CD4-positive, alpha-beta memory T cell (primary cell): Measurements from ENCODE around the gene OGFR. TPM values are rescaled to one million over a fixed set of nuclear protein-coding genes. Genes with fewer than 3 reads are reported as not detected.

Experiments
- CTCF ChIA-PET: fragments of 350-600 bp; sonication (Branson Sonifier 250); formaldehyde crosslinking; loops from one replicate; lab custom pipeline; 2021; ENCODE audit warnings: inconsistent platforms; ENCODE audit not compliant: partially characterized antibody; lab: Charles Lee
- POLR2A ChIA-PET: fragments of 350-600 bp; sonication (Branson Sonifier 250); formaldehyde crosslinking; loops from one replicate; lab custom pipeline; 2021; ENCODE audit not compliant: partially characterized antibody; lab: Charles Lee
- DNase-seq, 5 donors: peaks; one replicate each; pipeline versions ENCODE4 v3.0.0 to v3.0.0-alpha.2; 2020 to 2022; ENCODE audit warnings: mixed read lengths in 1 of 5
- H3K27ac ChIP-seq: one replicate; pipeline ENCODE4 v1.7.0; 2013; ENCODE audit warnings: low read depth, low read length
- H3K27me3 ChIP-seq: 2 replicates; pipeline ENCODE4 v1.7.0; 2013; ENCODE audit warnings: mild to moderate bottlenecking, low read length, moderate library complexity; ENCODE audit not compliant: insufficient read depth
- H3K36me3 ChIP-seq: 2 replicates; pipeline ENCODE4 v1.7.0; 2013; ENCODE audit warnings: mild to moderate bottlenecking, low read length, moderate library complexity; ENCODE audit not compliant: insufficient read depth
- H3K4me1 ChIP-seq: 2 replicates; pipeline ENCODE4 v1.7.0; 2013; ENCODE audit warnings: mild to moderate bottlenecking, low read length, moderate library complexity; ENCODE audit not compliant: insufficient read depth
- H3K4me3 ChIP-seq, 2 donors: one replicate each; pipeline ENCODE4 v1.7.0; 2013; ENCODE audit warnings: low read length in 2 of 2, mild to moderate bottlenecking in 1 of 2
- H3K9me3 ChIP-seq, 2 donors: one replicate each; pipeline ENCODE4 v1.7.0; 2013; ENCODE audit warnings: low read length in 2 of 2, control low read depth in 1 of 2; ENCODE audit not compliant: control insufficient read depth in 1 of 2
- H3K27ac Mint-ChIP-seq, 7 donors: one replicate each; pipeline ENCODE4 v1.8.0; 2020 to 2021; ENCODE audit warnings: mixed read lengths in 7 of 7, mild to moderate bottlenecking in 6 of 7, inconsistent platforms in 3 of 7, moderate library complexity in 3 of 7
- H3K27me3 Mint-ChIP-seq, 2 donors: one replicate each; pipeline ENCODE4 v1.8.0; 2020 to 2021; ENCODE audit warnings: mixed read lengths in 2 of 2
- H3K36me3 Mint-ChIP-seq, 2 donors: one replicate each; pipeline ENCODE4 v1.8.0; 2020 to 2021; ENCODE audit warnings: mixed read lengths in 2 of 2, inconsistent platforms in 1 of 2, mild to moderate bottlenecking in 1 of 2
- H3K4me1 Mint-ChIP-seq, 4 donors: one replicate each; pipeline ENCODE4 v1.8.0; 2020 to 2021; ENCODE audit warnings: mixed read lengths in 4 of 4, mild to moderate bottlenecking in 1 of 4
- H3K4me3 Mint-ChIP-seq, 8 donors: one replicate each; pipeline ENCODE4 v1.8.0; 2020 to 2021; ENCODE audit warnings: mixed read lengths in 8 of 8, mild to moderate bottlenecking in 7 of 8, moderate library complexity in 6 of 8, inconsistent platforms in 3 of 8
- H3K9me3 Mint-ChIP-seq, 8 donors: one replicate each; pipeline ENCODE4 v1.8.0; 2020 to 2021; ENCODE audit warnings: mixed read lengths in 8 of 8, mild to moderate bottlenecking in 5 of 8, inconsistent platforms in 3 of 8, moderate library complexity in 1 of 8
- intact Hi-C: fragments of 100-400 bp; cut with micrococcal nuclease; formaldehyde crosslinking; loops from one replicate; pipeline ENCODE4 v1.15.1; 2023
- polyA plus RNA-seq, 2 donors: library from polyadenylated mRNA; unstranded; fragments of 300-500 nt; fragmentation: Illumina TruSeq; gene quantifications; one replicate each; pipeline ENCODE4 v1.2.3, GENCODE V29; 2021
- total RNA-seq, 2 experiments: library from RNA; stranded (reverse); gene quantifications; one replicate each; pipeline ENCODE4 v1.2.3, GENCODE V29; 2021

Gene OGFR
- total and polyA plus RNA-seq, 4 experiments from 2014 or later: 13.8 to 75.9 (median 69.4) TPM

DNA sequence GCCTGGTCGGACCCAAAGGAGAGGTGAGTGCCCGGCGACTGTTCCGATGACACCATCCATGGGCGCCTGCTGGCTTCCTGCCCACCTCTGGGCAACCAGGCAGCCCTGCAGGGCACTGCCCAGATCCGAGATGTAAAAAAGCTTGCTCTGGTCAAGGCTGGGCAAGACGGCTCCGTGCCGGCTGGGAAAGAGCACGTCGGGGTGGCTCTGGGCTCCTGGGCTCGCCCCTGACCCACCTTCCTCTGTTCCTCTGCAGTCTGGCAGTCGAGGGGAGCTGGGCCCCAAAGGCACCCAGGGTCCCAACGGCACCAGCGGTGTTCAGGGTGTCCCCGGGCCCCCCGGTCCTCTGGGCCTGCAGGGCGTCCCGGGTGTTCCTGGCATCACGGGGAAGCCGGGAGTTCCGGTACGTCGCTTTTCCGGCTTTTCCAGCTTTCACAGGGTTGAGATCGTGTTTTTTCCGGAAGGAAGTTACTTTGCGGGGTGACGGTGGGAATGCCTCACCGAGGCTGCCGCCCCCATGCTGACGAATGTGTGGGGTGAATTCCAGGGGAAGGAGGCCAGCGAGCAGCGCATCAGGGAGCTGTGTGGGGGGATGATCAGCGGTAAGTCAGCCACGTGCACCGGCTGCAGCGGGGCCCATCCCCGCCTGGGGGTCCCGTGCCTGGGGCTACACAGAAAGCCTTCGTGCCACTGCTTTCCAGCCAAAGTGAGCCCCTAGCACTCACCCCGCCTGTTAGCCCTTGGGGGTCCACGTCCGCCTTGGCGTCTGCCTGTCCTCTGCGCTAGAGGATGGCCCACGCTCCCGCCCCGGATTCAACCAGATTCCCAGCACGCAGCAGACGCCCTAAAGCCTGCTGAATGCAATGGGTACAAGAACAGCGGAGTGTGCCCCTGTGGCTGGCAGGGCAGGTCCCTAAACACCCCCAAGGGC lies 31.6 kb downstream of the OGFR start:
- no peak overlapping the region for H3K4me3 Mint-ChIP-seq
- H3K36me3 ChIP-seq: no peaks in the 10 kb centered on the region
- H3K9me3 Mint-ChIP-seq: peaks cover 0 to 1% (median 0%) of the 10 kb centered on the region in 8 donors
- no peak overlapping the region for H3K27ac Mint-ChIP-seq
- H3K27ac ChIP-seq: no peak overlapping the region
- POLR2A ChIA-PET: no interaction called here
- H3K27me3 ChIP-seq: no peaks in the 10 kb centered on the region
- no peak overlapping the region for H3K4me3 ChIP-seq
- peaks cover 11% of the 10 kb centered on the region for H3K4me1 ChIP-seq
- CTCF ChIA-PET: no interaction called here
- intact Hi-C loops: no loop called here
- no peaks in the 10 kb centered on the region for H3K9me3 ChIP-seq
- H3K4me1 Mint-ChIP-seq: peaks cover 0 to 5% (median 1%) of the 10 kb centered on the region in 4 donors
- no peak for DNase-seq
- no peaks in the 10 kb centered on the region for H3K36me3 Mint-ChIP-seq
- H3K27me3 Mint-ChIP-seq: peaks cover 4 to 5% of the 10 kb centered on the region in 2 donors

GRCh38 chr20:62836967-62837490 lies 32.4 kb downstream of the OGFR start:
- Histone ChIP-seq H3K9me3 (no peaks in the 10 kb centered on the region), H3K36me3 (no peaks in the 10 kb centered on the region), H3K27ac (no peak overlapping the region), H3K27me3 (no peaks in the 10 kb centered on the region), H3K4me1 (peaks cover 6% of the 10 kb centered on the region), H3K4me3 (no peak overlapping the region)
- ChIA-PET POLR2A (no interaction called here), CTCF (no interaction called here)
- Mint-ChIP-seq H3K4me3 (no peak overlapping the region), H3K4me1 (peaks cover 0 to 5% (median 0%) of the 10 kb centered on the region in 4 donors), H3K27me3 (peaks cover 4 to 5% of the 10 kb centered on the region in 2 donors), H3K36me3 (no peaks in the 10 kb centered on the region), H3K9me3 (peaks cover 0 to 1% (median 0%) of the 10 kb centered on the region in 8 donors), H3K27ac (no peak overlapping the region)
- no peak for DNase-seq
- intact Hi-C loops: no loop called here

DNA sequence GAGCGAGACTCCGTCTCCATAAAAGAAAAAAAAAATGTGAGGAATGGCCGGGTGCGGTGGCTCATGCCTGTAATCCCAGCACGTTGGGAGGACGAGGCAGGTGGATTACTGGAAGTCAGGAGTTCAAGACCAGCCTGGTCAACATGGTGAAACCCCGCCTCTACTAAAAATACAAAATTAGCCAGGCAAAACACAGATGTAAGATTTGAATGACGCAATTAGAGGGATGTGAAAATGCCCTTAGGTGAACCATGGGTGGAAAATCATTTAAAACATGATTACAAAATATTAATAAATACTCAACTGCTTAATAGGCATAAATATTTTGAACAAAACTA lies 33.1 kb downstream of the OGFR start:
- Histone ChIP-seq H3K36me3 (no peaks in the 10 kb centered on the region), H3K9me3 (no peaks in the 10 kb centered on the region), H3K4me1 (no peaks in the 10 kb centered on the region), H3K4me3 (no peak overlapping the region), H3K27me3 (no peaks in the 10 kb centered on the region), H3K27ac (no peak overlapping the region)
- H3K27me3 Mint-ChIP-seq: peaks cover 4 to 5% of the 10 kb centered on the region in 2 donors
- ChIA-PET CTCF (no interaction called here), POLR2A (no interaction called here)
- H3K9me3 Mint-ChIP-seq: peaks cover 0 to 1% (median 0%) of the 10 kb centered on the region in 8 donors
- H3K4me3 Mint-ChIP-seq: no peak overlapping the region
- H3K4me1 Mint-ChIP-seq: no peaks in the 10 kb centered on the region
- intact Hi-C loops: no loop called here
- no peak for DNase-seq
- no peak overlapping the region for H3K27ac Mint-ChIP-seq
- no peaks in the 10 kb centered on the region for H3K36me3 Mint-ChIP-seq

- H3K36me3 Mint-ChIP-seq: no peaks in the 10 kb centered on the region
- H3K27ac Mint-ChIP-seq: no peak overlapping the region
- peaks cover 0 to 1% (median 0%) of the 10 kb centered on the region in 8 donors for H3K9me3 Mint-ChIP-seq
- no peak for DNase-seq
- no peaks in the 10 kb centered on the region for H3K9me3 ChIP-seq
- H3K27me3 Mint-ChIP-seq: peaks cover 4 to 5% of the 10 kb centered on the region in 2 donors
- intact Hi-C loops: no loop called here
- ChIA-PET POLR2A (no interaction called here), CTCF (no interaction called here)
- H3K4me1 Mint-ChIP-seq: no peaks in the 10 kb centered on the region
- no peak overlapping the region for H3K4me3 Mint-ChIP-seq
- no peaks in the 10 kb centered on the region for H3K4me1 ChIP-seq
- no peaks in the 10 kb centered on the region for H3K36me3 ChIP-seq
- H3K4me3 ChIP-seq: no peak overlapping the region
- H3K27ac ChIP-seq: no peak overlapping the region
- H3K27me3 ChIP-seq: no peaks in the 10 kb centered on the region
Observed at GRCh38 chr20:62838128-62838891, 33.7 kb downstream of the OGFR start.

DNA sequence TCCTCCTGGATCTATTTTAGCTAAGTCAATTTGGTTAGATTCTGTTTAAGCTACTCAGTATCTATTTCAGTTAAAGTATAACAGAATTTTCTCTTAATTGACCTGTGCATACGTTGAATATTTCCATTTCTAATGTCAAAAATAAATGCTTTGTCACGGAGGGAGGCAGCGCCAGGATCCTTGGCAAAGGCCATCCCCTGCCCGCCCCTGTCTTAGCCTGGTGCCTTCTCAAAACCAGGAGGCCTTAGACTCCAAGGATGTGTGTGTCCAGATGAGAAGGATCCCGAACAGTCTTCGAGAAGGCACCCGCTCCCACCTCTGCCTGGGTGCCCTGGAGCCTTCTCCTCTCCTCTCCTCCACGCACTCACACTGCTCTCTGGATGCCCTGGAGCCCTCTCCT lies 34.6 kb downstream of the OGFR start:
- H3K4me1 Mint-ChIP-seq: no peaks in the 10 kb centered on the region
- no peak for DNase-seq
- ChIA-PET POLR2A (interaction anchor here (0.6 kb wide), 1 partner anchor 21 kb away, joined by 3 read pairs; no protein-coding TSS in a partner anchor), CTCF (no interaction called here)
- Histone ChIP-seq H3K27me3 (no peaks in the 10 kb centered on the region), H3K4me3 (no peak overlapping the region), H3K27ac (no peak overlapping the region), H3K36me3 (no peaks in the 10 kb centered on the region), H3K9me3 (no peaks in the 10 kb centered on the region), H3K4me1 (no peaks in the 10 kb centered on the region)
- peaks cover 4 to 5% of the 10 kb centered on the region in 2 donors for H3K27me3 Mint-ChIP-seq
- peaks cover 0 to 1% (median 0%) of the 10 kb centered on the region in 8 donors for H3K9me3 Mint-ChIP-seq
- no peak overlapping the region for H3K27ac Mint-ChIP-seq
- H3K4me3 Mint-ChIP-seq: no peak overlapping the region
- intact Hi-C loops: no loop called here
- H3K36me3 Mint-ChIP-seq: peaks cover 0 to 2% of the 10 kb centered on the region in 2 donors

DNA sequence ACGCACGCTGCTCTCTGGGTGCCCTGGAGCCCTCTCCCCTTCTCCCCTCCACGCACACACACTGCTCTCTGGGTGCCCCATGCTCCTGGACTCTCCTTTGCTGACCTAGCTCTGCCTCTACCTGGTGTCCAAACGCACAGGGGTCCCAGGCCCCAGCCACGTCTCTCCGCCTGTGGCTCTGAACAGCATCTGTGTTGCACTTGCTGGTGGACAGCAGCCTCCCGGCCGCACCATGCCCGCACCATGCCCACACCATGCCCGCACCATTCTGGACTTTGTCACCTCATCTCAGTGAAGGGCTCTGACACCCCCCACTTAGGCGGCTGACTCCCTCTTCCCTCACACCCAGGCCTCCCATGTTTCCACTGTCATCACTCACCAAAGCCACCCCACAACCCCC lies 35.2 kb downstream of the OGFR start:
- CTCF ChIA-PET: no interaction called here
- Histone ChIP-seq H3K4me3 (no peak overlapping the region), H3K9me3 (no peaks in the 10 kb centered on the region), H3K27me3 (no peaks in the 10 kb centered on the region), H3K4me1 (no peaks in the 10 kb centered on the region), H3K36me3 (no peaks in the 10 kb centered on the region), H3K27ac (no peak overlapping the region)
- peak overlapping the region in 1 of 7 donors; percentile 72 for H3K27ac Mint-ChIP-seq
- peaks cover 4 to 5% of the 10 kb centered on the region in 2 donors for H3K27me3 Mint-ChIP-seq
- intact Hi-C loops: no loop called here
- peaks cover 0 to 2% of the 10 kb centered on the region in 2 donors for H3K36me3 Mint-ChIP-seq
- peaks cover 0 to 1% (median 0%) of the 10 kb centered on the region in 8 donors for H3K9me3 Mint-ChIP-seq
- POLR2A ChIA-PET: no interaction called here
- no peaks in the 10 kb centered on the region for H3K4me1 Mint-ChIP-seq
- no peak overlapping the region for H3K4me3 Mint-ChIP-seq
- DNase-seq: no peak
